ENCODE data around the gene GRM4.

The GRM4 gene

DNA sequence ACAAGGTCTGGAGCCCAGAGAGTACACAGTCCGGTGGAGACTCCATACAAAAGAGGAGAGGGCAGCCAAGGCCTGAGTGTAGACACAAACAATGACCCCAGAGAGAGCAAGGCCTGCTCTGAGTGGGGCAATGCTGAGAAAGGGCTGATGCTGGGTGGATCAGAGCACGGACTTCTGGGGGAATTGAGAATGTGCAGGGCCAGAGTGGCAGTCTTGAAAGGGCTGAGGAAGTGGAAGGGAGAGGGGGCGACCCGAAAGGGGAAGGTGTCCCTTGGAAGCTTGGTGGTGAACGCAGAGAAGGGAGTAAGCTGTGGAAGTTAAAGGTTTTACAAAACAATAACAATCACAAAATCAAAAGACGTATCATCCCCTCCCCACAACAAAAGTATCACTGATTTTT lies 12.0 kb upstream of the GRM4 start:
- DNase-seq (ENCODE audit: low spot score), result peak; percentile 3

DNA sequence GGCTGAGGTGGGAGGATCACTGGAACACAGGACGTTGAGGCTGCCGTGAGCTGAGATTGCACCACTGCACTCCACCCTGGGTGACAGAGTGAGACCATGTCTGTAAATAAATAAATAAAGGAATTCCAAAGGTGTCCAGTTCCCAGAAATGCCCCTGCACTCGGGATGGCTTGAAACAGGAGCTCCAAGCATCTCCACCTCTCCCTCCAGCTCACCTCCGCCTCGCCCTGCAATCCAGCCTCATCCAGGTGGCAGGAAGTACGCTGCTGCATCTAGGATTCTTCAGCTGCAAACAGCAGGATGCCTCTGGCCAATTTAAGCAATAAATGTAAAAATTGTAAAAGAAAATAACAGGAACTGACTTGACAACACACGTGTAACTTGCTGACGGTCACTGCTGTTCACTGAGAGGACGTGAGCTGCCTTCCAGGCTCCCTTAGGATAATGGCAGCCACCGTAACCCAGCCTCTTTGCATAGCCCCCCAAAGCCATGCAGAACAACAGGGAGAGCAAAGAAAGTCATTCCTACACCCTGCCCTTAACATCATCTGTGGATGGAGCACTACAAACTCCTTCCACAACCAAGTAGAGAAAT lies 11.4 kb upstream of the GRM4 start:
- peak; percentile 4 for DNase-seq (ENCODE audit: low spot score)

DNA sequence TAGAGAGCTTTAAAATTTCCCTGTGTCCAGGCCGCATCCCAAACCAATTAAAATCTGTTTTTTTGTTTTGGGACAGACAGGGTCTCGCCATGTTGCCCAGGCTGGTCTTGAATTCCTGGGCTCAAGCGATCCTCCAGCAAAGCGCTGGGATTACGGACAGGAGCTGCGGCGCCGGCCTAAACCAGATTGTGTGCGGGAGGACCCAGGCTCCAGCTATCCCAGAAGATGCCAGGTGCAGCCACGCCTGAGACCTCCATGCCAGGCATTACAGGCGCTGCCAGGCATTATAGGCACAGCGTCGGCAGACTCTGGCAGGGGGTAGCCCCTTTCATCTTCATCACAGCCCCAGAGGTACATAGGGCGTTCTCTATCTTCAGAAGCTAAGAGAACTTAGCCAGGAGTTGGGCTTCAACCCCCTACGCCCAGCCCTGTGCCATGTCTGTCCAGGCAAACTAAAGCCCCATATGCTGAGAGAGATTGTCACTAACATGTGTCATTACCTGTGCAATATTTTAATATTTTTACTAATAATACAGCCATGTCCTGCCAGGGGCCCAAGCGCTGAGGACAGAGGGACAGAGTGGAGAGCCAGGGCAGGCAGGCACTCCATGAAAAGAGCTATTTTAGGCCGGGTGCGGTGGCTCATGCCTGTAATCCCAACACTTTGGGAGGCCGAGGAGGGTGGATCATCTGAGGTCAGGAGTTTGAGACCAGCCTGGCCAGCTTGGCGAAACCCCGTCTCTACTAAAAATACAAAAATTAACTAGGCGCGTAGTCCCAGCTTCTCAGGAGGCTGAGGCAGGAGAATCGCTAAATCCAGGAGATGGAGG lies 9.8 kb upstream of the GRM4 start:
- DNase-seq (ENCODE audit: low spot score), result no peak

DNA sequence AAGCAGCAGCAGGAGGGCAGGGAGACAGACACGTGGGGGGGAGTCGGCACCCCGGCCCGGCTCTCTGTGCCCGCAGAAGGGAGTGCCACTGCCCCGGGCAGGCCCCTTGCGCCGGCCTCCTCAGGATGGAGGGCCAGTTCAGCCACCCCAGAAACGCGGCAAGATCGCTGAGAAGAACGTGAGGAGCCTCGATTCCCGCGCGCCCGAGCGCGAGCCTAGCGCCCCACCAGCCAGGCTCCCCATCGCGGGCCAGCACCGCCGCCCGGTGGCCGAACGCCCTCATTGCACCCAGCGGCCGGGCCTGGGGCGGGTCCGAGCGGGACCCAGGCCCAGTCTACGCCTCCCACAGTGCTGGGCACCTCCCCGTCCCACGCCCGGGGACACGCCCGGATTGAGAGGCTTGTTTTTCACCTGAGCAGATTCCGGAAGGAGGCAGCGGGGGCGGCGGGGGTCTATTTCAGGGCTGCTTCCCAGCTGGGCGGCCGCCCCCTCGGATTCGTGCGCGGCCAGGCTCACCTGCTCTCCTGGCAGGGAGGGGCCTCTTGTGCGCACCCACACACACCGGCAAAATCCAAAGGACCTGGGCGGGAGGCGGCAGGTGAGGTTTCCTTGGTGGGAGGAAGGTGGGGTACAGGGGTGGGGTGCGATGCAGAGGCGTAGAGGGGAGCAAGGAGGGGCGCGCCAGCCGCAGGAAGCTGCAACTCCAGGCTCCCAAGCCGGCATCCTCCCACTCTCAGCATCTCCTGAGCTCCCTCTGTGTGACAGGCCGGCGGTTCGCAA lies 9.0 kb upstream of the GRM4 start:
- DNase-seq (ENCODE audit: low spot score), result peak; percentile 95

DNA sequence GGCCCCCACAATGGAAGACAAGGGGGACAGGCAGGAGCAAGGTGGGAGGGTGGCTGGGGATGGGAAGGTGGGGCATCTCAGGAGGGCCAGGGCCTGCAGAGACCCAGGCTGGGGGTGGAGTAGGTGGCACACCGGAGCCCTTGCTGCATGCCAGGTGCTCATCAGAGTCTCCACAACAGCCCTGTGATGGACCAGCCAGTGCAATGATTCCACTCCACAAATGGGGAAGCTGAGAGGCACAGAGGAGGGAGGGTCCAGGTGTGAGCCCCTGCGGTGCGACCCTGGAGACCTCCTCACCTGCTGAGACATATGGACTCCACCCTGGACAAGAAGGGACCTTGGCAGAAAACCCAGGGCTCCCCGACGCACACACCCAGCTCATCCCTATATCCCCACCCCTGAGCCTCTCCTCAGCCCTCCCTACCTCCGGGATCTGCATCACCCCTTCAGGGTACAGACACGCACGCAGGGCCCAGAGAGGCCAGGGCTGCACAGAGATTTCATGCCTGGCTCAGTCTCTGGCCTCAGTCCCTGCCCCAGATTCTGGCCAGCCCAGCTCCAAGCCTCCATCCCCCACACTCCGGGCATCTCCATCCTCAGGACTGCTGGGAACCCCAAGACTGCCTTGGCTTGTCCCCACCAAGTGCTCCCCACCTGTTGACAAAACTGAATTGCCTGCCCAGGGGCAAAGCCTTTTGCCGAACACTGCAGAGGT lies 7.1 kb upstream of the GRM4 start:
- no peak for DNase-seq (ENCODE audit: low spot score)

DNA sequence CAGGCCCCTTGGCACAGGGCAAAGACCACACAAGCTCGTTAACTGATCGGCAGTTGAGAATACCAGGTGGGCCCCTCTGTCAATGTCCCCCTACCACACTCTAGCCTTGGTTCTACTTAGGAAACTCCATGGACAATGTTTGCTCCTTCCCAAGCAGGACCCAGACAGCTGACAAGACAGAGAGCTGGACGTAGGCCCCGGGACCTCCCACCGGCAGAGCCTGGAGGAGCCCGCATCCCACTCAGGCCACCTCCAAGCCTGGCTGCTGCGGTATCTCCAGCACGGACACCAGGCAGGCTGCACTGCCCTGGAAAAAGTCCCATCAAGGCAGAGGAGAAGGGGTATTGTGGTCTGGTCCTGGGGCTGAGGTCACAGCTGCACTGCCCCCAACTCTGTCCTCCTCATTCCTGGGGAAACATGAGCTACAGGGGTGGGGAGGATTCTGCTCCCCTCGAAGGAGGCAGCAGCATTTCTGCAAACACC lies 6.2 kb upstream of the GRM4 start:
- DNase-seq (ENCODE audit: low spot score), result no peak

DNA sequence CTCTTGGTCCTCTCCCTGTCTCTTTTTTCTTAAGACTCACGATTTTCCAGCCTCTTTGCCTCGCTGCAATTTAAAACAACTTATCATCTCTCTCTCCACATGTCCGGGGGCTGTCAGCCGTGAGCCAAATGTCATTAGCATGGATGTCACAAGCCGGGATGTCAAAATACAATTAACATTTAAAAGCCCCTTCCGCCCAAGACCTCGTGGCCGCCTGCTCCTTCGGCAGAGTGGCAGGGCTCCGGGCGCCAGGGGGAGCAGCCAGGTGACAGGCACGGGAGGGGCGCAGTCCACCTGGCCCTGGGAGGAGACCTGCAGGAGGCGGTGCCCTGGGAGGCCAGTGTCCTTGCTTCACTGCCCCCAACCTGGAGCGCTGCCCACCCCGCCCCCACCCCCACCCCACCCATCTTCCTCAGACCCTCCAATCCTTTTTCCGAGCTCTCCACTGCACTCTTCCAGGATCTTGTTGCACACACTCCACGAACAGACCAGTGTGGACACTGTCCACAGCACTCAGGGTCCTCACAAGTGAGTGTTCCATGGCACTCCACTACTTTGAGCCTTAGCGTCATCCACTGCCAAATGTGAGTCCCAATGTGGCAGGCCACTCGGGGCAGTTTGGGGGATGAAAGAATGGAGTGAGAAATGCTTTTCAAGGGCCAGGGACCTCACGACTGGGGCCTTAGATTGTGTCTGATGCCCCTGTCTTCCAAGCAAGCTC lies 5.6 kb upstream of the GRM4 start:
- DNase-seq (ENCODE audit: low spot score), result no peak

DNA sequence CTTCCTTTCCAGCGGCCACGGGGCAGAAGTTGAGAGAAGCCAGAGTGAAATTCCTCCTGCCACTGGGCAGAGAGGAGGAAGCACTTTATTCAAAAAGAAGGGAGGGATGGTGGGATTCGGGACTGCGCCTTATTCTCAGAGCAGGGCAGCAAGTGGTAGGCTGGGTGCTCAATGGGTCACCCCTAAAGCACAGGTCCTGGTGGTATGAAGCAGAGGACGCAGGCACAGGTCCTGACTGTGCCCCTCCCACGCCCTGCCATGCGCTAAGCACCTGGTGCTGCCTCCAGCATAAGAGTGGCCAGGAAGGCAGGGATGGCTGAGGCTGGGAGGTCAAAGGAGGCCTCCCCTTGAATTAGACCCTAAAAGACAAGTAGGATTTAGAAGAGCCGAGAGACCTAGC lies 4.9 kb upstream of the GRM4 start:
- DNase-seq (ENCODE audit: low spot score), result no peak

DNA sequence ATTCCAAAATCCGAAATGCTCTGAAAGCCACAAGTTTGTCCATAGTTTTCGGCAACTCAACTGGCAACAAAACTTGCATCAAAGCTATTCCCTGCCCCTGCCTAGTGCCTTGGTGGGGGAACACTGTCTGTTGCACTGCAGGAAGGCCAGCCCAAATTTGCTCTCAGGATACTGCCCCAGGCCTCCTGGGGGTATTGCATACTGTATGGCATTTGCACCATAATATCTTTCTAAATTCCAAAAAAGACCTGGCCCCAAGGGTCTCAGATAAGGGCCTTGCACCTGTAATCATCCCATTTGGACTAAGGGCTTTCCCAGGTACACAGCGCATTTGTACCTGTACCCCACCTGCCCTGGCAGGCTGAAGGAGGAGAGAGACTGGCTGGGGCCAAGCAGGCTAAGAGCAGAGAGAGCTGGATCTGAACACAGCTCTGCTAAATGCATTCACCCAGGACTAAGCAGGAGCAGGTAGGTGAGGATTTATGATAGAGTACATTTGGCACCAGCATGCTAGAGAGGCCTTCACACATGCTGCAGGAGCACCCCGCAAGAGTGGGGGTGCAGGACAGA lies 4.0 kb upstream of the GRM4 start:
- no peak for DNase-seq (ENCODE audit: low spot score)

DNA sequence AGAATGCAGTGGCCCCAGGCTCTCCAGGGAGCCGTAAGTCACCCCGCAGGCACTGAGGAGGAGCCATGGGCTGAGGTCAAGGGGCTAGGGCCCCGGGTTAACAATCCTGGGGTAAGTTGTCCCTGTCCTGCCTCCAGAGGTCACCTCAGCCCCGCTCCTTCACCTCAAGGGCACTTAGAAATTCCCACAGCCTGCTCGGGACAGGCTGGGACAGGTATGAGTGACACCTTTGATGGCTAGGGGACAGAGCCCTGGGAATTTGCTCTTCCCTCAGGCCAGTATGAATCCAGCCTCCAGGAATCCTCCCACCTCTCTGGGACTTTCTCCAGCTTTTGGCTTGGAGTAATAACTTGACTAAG lies 3.5 kb upstream of the GRM4 start:
- DNase-seq (ENCODE audit: low spot score), result no peak

DNA sequence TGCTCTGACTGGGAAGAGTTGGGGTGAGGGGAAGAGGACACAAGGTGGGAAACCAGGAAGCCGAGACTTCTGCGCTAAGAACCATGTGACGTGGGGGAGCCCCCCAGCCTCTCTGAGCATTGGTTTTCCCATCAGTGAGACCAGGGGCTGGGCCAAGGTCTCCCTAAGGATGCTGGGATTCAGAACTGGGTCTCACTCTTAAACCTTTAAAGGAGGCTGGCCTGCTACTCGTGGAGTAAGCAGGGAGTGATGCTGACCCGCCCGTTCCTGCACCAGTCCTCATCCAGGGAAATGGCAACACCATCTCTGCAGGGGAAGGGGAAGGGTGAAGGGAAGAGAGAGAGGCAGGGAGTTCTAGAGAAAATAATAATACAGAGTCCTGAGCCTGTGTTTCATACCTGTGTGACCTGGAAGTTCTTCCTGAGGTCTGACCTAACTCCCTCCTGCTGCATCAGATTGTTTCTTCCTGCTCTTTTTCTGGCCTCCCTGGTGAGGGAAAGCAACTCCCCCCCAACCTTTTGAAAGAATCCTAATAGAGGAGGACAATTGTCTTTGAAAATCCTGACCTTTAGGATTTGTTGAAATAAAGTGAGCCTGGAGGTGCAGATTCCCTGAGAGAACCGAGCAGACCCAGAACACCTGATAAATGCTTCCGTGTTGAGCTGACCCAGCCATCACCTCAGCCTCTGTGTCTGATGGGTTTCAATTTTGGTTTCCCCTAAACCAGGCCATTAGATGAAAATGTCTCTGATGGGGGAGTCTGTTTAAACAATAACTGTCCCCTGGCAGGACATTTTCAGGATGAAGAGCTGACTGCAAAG lies 3.0 kb upstream of the GRM4 start:
- DNase-seq (ENCODE audit: low spot score), result no peak

DNA sequence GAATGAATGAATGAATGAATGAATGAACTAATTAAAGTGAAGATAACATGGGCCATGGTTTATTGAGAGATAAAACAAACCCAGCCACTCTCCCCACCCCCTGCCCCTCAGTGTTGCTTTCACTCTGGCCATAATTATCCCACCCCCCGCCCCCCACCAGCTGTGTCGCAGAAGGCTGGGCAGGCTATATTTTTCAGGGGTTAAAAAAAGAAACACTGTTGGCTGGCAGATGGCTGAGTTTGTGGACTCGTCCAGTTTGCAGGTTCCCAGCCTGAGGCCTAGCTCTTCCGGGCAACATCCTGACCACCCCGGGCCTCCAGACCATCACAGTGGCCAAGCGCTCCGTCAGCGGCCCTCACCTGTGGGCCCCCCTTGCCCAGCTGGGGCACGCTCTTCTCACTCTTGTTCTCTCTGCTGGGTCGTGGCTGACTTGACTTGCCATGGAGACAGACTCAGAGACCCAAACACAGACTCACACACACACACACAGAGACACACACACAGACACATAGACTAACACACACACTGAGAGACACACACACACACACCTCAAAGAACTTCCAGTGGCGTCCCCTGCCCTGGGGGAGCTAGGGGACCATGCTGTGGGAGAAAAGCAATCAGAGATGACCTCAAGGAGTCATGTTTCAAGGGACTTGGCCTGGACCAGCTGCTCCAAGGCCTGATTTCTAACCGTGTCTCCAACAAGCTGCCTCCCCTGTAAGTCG lies 2.2 kb upstream of the GRM4 start:
- DNase-seq (ENCODE audit: low spot score), result no peak

DNA sequence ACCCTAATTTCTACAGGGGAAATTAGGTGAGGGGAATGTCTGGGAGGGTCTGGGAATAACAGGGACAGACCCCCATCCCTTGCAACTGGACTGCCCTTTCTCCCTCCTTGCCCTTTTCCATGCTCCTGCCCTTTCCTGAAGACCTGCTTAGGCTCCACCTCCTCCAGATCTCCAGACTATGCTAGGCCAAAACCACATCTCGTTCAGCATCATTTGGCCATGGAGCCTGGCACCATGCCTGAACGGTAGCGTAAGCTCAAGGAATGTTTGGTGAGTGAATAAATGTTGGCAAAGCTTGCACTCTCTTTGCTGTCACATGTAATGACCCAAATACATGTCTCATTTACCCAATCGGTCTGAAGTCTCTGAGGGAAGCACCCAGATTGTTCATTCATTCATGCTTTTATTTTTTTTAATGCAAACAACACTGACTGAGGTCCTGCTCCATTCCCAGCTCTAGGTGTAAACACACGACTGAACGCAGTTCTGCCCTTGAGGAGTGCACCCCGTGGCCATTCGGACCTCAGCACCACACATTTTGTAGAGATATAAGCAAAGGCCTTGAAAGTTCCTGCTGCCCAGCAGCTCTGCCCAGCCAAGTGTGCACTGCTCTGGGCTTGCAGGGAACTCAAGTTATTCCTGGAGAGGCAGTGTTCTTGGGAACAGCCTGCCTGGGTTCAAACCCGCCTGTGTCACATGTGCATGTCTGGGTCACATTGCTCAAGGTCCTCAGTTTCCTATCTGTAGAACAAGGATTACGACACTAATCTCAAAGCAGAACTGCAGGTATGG lies 1.1 kb upstream of the GRM4 start:
- DNase-seq (ENCODE audit: low spot score), result no peak

DNA sequence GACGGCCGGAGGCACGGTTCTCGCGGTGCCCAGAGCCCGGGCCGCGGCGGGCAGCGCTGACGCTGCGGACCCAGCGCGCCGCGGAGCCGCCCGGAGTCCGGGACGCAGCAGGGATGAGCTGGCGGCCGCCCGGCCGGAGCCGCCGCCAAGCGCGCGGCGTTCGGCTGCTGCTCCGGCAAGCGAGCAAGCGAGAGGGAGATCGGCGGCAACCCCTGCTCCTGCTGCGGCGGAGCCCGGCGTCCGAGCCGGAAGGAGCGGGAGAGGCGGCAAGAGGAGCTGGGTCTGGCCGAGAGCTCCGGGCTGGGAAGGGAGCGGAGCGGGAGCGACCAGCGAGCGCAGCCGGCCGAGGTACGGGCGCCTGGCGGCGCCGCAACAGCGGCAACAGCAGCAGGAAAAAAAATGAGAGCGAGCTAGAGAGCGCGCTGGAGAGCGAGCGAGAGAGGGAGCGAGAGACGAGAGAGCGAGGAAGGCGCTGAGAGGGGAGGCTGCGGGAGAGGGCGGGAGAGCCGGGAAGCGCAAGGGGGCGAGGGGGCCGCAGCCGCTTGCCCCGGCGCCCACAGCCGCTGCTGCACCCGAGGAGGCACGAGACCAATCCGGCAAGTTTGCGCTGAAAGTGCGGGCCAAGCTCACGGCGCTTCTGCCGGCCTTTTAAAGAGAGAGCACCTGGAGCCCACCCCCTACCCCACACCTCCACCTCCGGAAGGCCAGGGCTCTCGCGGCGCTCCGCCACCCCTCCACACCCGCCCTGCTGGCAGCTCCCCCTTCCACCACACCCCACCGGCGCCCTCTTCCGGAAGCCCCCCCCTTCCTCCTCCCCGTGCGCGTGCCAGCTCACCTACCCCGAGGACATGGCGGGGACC lies 496 bp downstream of the GRM4 start:
- peak; percentile 73 for DNase-seq (ENCODE audit: low spot score)

DNA sequence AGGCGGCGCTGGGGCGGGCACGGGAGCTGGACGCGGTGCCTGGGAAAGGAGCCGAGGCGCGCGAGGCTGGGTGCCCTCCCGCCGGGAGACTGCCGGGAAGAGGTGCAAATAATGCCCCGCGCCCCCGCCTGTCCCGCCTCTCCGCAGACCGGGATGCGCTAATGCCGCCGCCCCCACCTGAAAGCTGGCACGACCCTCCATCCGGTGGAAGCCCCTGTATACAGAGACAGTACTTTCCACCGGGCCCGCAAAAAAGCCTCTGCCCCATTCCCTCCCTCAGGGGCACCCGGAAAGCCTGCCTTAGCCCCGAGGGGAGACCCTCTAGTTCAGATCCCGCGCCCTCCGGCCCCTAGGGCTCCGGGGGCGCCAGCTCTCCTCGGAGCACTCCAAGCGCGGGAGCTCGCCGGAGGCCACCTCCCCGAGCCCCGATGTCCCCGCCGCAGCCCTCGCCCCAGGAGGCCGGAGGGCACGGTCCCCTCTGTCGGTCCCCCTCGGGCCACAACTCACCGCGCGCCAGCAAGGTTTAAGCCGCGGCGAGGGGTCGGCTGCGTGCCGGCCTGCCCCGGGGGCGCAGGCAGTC lies 1.2 kb downstream of the GRM4 start:
- no peak for DNase-seq (ENCODE audit: low spot score)

DNA sequence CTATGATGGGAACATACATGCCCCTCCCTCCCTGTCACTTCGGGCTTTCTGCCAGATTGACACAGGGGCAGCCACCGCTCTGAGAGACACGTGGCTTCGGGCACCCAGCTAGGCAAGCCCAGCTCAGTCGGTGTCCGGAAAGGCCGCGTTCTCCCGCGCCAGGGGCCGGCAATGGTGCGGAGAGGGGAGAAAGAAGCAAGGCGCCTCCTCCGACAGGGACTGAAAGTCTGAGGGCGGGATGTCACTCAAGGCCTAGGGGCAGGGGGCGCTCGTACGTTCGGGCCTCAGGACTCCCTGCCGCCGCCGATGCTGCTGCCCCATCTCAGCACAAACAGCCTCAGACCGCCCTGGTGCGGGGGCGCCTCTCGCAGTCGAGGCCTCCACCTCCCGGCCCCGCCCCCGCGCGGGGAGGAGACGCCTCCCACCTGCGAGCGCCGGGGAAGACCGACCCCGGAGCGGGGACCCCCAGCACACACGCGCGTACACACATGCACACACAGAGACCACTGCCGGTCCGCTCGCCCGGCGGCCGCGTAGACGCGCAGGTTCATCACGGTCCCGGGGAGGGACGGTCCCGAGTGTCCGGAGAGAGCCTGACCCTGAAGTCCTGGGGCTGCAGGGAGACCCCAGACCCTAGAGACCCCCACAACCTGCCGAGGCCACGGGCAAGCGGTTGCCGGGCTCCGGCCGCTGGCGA lies 1.9 kb downstream of the GRM4 start:
- no peak for DNase-seq (ENCODE audit: low spot score)
